GM15510 (cell line): ENCODE results near the gene CHRNA5.

Experiments used
- POLR2A ChIP-seq: IDR thresholded peaks from 3 replicates; pipeline ENCODE4 v1.6.1; 2011; ENCODE audit warnings: borderline replicate concordance; ENCODE audit not compliant: insufficient read length; ENCODE audit errors: extremely low read depth

CHRNA5 gene

DNA sequence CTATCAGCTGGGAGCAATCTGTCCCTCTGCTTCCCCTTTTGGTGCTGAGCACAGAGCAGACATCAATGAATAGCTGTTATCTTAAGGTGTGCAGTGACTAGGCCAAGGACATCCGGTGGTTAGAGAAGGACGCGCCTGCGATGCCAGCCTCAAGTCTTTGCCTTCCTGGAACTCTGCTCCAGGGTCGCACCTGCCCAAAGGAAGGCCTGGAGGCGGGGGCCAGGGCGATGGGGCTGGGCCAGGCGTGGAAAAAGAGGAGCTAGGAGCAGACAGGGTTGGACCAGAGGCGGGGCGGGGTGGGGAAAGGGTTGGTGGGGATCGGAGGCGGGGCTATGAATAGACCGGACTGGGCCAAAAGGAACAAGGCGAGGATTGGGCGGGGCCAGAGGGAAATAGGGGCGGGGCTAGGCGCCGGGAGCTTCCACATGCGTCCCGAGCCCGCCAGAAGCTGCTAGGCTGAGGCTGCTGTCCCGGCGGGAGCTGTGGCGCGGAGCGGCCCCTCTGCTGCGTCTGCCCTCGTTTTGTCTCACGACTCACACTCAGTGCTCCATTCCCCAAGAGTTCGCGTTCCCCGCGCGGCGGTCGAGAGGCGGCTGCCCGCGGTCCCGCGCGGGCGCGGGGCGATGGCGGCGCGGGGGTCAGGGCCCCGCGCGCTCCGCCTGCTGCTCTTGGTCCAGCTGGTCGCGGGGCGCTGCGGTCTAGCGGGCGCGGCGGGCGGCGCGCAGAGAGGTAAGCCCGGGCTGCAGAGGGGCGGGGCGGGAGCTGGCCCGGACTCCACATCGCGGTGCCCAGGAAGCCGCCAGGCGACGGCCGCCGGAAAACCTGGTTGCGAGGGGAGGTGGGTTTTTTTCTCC lies at the start of gene CHRNA5:
CHRNA5 (plus strand) TSS at position 424 of the 854 bp plus-strand sequence; CDS start at position 624, 200 bp downstream.
- TF ChIP-seq POLR2A = peak; percentile 85

DNA sequence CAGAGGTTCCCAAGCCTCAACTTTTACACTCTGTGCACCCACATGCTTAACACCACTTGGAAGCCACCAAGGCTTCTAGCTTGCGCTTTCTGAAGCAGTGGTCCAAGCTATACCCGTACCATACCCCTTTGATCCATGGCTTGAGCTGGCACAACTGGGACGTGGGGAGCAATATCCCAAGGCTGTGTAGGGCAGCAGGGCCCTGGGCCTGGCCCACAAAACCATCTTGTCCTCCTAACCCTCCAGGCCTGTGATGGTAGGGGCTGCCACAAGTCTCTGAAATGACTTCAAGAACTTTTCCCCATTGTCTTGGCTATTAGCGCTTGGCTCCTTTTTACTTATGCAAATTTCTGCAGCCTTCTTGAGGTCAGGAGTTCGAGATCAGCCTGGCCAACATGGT lies 41.1 kb upstream of the CHRNA5 start:
- TF ChIP-seq POLR2A = no peak

GRCh38 chr15:78527325-78527724 lies 38.0 kb upstream of the CHRNA5 start:
- no peak for TF ChIP-seq POLR2A

DNA sequence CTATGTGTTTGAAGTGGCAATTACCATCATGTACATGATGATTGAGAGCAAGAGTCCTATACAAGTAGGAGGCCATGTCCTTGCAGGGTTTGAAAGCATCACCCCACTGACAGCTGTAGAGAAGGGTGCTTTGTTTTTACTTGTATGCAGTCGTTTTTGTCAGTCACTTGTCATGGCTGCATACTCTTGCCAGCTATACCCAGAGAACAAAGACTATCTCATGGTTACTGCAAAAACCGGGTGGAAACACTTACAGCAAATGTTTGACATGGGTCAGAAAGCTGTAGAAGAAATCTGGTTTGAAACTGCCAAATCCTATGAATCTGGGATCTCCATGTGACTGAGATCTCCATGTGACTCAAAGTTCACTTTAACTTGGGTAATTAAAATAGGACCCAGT lies 32.0 kb upstream of the CHRNA5 start:
- TF ChIP-seq POLR2A = no peak

DNA sequence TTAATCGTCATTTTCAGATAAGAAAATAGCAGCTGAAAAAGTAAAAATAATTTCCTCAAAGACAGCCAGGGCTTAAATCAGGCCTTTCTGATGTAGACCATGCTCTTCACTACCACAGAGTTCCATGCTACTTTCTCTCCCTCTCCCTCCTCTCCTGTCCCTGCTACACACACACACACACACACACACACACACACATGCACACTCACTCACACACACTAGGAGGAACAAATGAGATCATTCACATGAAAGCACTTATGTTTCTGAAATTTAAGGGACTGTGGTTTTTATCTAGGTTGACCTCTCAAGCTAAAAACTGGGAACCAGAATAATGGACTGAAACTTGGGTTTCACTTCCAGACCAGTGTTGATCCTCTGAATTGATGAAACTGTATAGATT lies 29.2 kb upstream of the CHRNA5 start:
- no peak for TF ChIP-seq POLR2A

DNA sequence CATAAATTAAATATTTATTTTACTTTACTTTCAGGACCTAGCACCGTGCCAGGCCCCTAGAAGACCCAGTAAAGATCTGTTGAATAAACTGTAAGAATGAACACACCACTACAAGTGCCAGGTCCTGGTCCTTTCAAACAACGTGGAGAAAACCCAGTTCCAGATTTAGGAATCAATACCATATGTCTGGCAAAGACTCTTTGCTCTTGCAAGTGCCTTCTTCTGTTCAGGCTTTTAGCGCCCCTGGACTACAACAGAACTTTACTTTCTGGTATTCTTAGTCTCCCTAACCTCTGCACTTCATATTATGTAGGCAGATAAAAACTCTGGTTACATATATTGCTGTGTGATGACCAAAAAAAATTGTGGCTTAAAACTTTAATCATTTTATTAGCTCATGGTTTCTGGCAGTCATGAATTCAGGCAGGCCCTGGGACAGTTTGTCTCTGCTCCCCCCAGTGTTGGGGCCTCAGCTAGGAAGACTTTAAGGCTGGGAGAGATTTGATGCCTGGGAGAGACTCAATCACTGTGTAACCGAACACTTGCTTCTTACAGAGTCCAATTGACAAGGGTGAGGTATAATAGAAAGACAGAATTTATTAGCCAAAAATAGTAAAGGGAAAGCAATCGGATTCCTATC lies 27.9 kb upstream of the CHRNA5 start:
- TF ChIP-seq POLR2A = no peak

DNA sequence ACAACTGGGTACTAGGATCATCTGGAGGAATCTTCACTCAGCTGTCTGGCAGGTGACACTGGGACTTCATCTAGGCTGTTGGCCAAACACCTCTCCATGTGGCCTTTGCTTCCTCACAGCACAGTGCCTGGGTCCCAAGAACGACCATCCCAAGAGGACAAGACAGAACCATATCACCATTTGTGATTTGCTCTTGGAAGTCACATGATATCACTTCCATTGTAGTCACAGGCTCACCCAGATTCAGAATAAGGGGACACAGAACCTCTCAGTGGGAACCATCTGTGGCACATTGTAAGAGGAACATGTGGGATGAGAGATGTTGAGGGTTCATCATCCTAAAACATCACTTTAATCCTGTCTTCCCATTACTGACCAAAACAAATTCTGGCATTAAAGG lies 27.0 kb upstream of the CHRNA5 start:
- no peak for TF ChIP-seq POLR2A

DNA sequence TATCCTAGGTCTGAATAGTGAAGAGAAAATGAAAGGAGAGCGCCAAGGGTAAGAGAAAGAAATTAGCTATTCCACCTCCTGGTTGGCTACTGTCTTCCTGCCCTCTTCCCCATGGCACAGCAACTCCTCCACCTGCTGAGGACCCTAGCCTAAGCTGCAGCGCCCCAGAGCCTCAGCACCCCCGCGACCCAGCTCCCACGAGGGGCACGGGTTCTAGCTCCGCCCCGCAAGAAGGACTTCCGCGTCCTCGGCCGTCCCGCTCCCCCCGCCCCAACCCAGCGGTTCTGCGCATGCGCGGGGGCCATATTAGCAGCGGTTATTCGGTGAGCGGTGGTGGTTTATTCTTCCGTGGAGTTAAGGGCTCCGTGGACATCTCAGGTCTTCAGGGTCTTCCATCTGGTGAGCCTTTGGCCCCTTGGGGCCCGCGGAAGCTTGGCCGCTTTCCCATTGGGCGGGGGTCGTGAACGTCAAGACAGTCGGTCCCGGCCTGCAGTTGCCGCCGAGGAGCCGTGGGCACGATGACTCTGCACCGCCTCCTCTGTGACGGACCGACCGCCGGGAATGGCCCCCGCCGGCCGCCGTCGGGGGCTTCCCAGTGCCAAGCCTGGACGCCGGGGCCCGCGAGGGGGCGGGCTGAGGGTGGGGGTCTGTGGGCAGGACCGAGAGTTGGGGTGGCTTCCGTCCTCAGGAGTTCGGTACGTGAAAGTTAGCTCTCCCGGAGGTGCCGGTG lies 25.0 kb upstream of the CHRNA5 start, which contains the start of gene PSMA4:
PSMA4 (plus strand) TSS at position 304 of the 730 bp plus-strand sequence. CDS start 1,484 bp downstream, outside the sequence.
- peak; percentile 94 for TF ChIP-seq POLR2A

DNA sequence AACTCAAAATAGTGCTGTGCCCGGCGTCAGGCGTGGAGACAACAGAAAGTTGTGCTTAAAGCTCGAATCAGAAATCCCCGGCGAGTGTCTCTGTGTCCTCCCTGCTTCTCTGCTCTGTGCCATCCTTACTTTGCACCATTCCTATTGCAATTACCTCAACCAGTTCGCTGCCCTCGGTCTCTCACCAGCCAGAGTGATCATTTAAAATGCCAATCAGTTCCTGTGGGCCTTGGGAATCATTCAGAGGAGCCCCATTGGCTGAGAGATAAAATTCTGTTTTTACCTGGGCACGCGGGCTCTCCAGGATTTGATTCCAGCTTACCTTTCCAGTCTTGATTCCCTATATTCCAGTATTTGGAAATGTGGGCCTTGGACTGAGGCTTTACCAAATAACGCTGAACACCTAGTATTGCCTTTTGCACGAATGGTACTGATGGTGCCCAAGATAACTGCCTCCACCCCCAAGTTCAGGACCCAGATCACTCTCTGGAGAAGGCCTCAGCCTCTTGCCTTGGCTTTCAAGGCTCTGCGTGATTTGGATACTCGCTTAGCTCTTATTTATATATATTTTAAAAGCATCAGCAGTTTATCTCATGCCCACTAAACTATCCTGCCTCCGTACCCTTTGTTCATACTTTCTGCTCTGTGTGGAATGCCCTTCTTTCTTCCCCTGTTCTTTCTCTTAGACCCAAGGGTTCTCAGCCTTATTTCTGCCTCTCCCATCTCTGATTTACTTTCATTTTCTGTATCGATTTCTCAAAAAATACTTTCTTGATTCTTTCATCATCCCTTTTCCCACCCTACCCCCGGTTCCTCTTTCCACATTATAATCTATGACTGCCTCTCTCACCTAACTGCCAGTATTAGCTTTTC lies 24.2 kb upstream of the CHRNA5 start:
- no peak for TF ChIP-seq POLR2A

DNA sequence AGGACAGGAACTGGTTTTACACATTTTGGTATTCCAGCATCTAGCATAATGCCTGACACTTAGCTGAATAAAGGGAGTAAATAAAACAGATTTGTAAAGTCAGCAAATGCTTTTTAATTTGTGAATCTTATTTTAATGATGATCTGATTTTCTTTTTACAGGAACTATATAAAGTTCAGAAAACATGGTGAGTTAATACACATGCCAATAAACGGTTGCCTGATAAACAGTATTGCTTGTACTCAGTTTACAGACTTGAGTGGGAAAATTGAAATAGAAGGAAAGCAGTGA lies 23.6 kb upstream of the CHRNA5 start:
- no peak for TF ChIP-seq POLR2A

DNA sequence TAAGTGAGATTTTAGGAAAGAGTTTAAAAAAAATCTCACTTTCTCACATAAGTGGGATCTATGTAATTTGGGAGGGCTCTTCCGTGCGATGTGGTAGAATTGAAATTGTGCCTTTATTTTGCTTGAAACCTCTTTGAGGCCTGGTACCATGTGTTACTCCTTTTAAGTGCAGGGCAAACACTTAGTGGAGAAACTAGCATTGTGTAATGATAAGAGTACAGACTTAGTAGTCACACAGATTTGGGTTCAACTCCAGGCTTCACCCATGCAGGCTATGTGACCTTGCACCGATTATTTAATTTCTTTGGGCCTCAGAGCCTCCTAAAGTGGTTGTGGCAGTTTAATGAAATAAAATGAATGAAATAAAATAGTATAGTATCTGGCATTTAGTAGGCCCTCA lies 22.7 kb upstream of the CHRNA5 start:
- TF ChIP-seq POLR2A = no peak

GRCh38 chr15:78550194-78550593 lies 15.1 kb upstream of the CHRNA5 start:
- no peak for TF ChIP-seq POLR2A

DNA sequence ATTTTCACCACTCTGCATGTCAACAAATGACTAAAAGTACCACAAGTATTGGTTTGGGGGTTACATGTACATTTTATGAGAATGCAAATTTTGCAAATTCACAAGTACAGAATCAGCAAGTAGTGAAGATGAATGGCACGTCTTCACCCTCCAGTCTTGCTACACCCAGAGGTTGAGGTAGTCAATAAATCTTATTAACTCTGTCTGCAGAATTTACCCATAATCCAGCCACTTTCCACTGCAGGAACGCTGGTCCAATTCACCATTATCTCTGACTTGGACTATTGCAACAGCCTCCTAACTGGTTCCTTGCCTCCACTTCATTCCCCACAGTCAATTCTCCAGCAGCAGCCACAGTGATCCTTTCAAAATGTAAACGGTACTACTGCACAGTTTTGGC lies 14.5 kb upstream of the CHRNA5 start:
- no peak for TF ChIP-seq POLR2A

DNA sequence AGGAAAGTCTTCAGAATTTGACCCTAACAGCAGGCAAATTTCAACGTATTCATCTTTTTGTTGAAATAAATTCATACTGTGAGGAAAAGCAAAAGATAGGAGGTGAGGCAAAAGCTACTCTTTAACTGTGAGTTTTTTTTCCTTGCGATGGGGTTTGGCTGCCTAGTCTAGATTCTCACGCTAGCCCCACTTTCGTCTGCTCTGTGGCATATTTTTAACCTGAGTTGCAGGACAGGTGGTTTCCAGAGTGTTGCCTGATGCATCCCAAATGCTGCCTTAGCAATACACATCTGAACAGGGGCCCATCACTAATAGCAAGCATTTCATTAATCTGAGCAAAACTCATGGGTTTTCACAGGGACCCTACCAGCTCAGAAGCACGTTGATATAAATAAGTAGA lies 13.4 kb upstream of the CHRNA5 start:
- no peak for TF ChIP-seq POLR2A
